CD4-positive, alpha-beta T cell treated with Interleukin-4 for 4 hours (primary cell): ENCODE data around the gene IPO11.
A peak's percentile ranks its signal among the peaks of the same experiment; 100 is the strongest.

ENCODE experiments used
- DNase-seq: peaks from one replicate; pipeline ENCODE4 v3.0.0-alpha.2; 2020

The IPO11 gene

DNA sequence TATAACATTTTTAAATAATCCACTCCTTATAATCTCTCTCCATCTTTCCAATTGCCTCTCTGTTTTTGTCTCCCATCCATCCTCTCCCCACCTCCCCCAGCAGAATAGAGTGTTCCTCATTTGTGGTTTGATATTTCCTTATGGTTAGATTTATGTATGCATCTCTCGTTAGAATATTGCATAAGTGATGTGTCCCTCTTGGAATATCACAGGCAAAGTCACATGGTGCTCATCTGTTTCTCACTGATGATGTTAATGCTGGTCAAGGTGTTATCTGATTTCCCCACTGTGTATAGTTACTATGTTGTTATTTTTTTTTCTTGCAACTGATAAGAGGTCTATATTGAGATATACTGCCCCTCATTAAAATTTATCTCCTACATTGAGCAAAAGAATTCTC is 162.9 kb downstream of the IPO11 start:
- no peak for DNase-seq

DNA sequence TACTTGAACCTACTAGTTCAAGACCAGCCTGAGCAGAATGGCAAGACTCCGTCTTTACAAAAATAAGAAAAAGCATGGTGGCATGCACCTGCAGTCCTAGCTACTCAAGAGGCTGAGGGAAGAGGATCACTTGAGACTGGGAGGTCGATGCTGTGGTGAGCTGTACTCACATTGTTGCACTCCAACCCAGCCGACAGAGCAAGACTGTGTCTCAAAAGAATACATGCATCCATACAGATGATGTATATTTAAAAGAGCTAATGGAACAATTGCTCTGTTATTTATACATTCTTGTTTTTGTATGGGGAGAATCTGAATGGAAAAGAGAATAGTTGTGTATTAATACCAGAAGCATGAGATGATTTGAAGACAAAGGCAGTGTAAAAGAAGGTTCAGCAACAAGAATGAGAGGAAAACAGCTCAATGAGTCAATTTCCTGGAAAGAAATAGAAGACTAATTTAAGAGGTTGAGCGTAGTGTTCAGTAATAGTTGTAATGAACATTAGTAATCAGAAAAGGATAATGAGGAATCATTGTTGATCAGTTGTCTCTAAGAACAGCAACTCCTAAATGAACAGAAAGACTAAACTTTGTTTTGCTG is 164.1 kb downstream of the IPO11 start:
- DNase-seq, result no peak

DNA sequence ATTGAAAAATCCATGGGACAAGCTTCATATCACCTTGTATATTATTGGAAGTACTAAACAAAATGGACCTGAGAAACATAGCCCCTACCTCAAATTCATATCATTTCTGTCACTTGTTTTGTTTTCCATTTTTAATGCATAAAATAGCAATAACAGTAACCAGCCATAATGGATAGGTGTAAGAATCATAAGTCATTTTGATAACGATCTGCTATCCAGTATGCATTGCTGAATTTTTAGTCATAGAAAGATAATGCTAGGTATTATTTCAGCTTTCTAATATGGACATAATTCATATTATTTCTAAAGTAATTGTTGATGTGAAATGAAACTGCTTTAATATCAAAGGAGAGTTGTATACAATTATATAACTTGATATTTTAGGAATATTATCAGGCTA is 164.9 kb downstream of the IPO11 start:
- DNase-seq, result no peak

DNA sequence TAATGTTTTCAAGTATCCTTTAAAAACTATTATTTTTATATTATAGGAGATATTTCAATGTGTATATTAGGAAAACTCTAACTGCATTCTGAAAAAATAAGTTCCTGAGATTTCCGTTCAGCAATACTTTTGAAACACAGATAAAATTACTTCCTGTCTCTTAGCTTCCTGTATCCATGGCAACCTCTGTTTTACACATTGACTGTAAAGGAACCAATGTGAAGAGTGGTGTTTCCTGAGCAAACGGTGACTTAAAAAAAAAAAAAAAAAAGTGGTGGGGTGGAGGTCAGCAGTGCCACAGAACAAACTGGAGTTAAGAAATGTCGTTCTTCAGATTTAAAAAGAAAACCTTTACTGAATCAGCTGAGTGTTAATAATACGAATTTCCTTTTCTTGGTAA is 166.0 kb downstream of the IPO11 start, which contains the start of gene LRRC70:
Gene LRRC70, plus strand, starts transcription at position 280 of the 400 bp plus-strand sequence. CDS start 620 bp downstream, outside the sequence.
- DNase-seq, result peak; percentile 90

DNA sequence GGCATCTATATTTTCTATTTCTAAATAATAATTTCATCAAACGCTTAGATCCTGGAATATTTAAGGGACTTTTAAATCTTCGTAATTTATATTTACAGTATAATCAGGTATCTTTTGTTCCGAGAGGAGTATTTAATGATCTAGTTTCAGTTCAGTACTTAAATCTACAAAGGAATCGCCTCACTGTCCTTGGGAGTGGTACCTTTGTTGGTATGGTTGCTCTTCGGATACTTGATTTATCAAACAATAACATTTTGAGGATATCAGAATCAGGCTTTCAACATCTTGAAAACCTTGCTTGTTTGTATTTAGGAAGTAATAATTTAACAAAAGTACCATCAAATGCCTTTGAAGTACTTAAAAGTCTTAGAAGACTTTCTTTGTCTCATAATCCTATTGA is 167.2 kb downstream of the IPO11 start:
- DNase-seq, result no peak

DNA sequence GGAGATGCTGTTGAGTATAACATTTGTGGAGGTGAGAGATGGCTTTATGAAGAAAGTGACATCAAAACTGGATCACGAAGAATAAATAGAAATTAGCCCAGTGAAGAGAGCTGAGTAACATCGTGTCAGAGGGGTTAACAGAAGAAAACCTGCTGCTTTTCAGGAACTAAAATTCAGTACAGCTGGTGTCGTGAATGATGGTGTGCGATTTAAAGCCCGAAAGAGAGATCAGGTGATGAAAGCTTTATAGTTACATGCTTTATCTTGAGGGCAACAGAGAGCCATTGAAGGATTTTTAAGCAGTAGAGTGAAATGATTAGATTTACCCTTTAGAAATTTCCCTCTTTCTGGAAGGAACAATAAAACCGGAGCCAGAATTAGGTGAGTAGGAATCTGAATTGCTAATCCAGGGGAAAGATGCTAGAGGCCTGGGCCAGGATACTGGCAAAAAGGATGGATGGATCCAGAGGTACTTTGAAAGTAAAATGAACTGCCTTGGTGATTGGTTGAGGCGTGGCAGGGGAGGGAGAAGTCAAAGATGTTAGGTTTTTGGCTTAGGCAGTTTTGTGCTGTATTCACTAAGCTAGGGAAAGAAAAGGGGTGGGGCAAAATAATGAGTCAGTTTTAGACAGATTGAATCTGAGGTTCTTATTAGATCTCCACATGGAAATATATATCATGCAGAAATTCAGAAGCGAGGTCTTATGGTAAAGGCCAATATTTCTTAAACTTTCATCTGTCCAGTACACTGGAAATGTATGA is 169.5 kb downstream of the IPO11 start:
- DNase-seq, result no peak

DNA sequence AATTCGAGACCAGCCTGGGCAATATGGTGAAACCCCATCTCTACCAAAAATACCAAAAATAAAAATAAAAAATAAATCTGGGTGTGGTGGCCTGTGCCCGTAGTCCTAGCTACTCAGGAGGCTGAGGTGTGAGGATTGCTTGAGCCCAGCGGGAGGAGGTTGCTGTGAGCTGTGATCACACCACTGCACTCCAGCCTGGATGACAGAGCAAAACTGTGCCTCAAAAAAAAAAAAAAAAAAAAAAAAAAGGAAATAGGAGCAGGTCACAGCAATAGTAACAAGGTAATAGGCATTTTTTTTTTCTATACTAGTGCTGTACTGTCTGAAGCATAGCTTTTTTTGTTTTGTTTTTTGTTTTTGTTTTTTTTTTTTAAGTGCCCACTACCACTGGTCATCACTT is 171.8 kb downstream of the IPO11 start:
- no peak for DNase-seq

DNA sequence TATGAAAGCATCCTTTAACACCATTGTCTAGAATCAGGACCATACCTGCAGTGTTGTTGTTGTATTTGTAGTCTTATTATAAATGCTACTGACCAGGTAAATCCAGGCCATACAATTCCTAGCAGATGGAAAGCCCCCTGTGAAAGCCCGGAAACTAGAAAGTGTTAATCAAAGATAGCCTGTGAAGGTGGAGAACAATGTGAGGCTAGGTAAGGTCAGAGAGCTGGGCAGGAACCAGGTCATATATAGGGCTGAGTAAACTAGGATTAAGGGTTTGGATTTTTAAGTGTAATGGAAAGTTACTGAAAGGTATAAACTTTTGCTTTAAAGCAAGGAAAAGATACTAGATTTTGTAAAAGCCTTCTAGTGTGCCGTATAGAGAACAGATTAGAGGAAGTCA is 172.7 kb downstream of the IPO11 start:
- no peak for DNase-seq

DNA sequence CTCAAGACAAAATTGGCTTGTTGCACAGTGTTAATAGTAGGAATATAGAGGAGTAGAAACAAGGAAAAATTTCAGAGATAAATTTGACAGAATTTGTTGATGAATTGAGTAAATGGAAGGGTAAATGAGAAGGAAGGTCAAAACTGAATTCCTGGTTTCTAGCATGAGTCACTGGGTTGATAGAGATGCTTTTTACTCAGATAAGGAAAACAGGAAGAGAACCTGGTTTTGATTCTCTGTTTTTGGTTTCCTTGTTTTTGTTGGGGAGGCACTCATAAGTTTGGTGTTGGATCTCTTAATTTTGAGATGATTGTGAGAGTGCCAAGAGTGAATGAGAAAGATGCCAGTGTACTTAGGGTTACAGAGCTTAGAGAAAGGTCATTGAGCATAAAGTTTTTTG is 173.2 kb downstream of the IPO11 start:
- DNase-seq, result no peak

DNA sequence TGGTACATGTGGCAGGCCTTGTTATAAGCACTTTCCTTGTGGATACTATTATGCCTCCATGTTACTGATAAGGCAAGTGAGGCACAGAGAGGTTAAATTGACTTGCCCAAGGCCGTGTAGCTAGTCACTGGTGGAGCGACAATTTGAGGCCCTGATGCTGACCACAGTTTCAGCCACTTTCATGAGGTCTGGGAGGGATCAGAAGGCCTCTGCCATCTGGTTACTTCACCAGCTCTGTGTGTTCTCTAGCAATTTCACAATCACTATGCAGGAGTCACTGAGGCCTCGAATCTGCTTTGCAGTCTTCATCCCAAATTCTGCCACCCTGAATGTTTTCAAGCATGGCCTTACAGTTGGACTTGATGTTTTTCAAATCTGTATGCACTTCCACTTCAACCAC is 175.2 kb downstream of the IPO11 start:
- DNase-seq, result no peak

DNA sequence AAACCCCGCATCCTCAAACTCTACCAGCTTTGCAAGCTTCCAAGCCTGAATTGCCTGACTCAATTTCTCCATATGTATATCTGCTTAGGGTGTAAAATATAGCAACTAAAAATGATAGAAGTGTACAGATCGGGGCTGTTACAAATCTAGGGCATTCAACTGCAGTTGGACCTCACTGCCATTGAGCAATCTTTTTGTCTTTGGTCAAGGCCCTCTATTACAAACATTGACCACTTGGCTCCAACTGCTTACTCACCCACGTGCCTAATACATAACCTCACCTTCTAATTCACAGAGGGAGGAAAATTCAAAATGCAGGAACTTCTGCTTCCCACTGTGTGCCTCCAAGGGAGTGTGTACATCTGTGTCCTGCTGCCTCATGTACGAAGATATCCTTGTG is 176.1 kb downstream of the IPO11 start:
- no peak for DNase-seq

DNA sequence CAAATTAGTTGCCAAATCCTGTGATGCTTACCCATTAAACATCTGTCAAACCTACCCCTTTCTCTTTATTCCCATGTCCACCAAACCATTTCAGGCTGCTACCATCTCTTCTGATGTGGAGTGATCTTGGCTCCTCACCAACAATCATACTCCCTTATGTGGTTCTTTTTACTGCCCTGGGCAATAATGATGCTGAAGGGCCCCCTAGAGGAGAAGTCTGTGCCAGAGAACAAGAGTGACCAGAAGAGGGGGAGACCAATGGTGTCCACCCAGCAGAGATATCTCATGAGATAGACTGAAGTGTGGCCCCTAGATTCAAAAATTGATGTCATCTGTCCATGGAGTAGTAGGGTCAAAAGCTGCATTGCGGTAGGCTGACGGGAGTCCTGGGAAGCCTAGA is 176.9 kb downstream of the IPO11 start:
- DNase-seq, result no peak

DNA sequence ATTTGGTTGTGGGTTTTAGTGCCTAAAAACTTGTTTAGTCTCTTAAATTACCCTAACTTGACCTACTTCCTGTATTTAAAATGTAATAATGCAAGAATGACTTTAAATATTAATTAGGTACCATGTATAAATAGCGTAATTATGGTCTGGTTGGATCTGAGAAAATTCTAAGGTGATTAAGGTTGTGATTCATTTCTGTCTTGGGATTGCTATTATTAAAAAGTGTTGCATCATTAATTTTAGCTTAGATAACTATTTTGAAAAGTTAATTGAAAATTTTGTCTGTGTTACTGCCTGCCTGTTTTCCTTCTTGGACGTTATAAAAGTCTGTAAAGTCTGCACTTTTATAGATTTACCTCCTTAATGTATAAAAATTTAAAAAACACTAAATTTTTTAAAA is 177.8 kb downstream of the IPO11 start:
- DNase-seq, result no peak

DNA sequence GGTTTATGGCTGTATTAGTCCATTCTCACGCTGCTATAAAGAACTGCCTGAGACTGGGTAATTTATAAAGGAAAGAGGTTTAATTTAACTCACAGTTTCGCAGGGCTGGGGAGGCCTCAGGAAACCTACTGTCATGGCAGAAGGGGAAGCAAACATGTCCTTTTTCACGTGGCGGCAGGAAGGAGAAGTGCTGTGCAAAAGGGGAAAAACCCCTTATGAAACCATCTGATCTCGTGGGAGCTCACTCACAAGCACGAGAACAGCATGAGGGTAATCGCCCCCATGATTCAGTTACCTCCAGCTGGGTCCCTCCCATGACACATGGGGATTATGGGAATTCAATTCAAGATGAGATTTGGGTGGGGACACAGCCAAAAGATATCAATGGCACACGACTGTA is 180.0 kb downstream of the IPO11 start:
- no peak for DNase-seq

DNA sequence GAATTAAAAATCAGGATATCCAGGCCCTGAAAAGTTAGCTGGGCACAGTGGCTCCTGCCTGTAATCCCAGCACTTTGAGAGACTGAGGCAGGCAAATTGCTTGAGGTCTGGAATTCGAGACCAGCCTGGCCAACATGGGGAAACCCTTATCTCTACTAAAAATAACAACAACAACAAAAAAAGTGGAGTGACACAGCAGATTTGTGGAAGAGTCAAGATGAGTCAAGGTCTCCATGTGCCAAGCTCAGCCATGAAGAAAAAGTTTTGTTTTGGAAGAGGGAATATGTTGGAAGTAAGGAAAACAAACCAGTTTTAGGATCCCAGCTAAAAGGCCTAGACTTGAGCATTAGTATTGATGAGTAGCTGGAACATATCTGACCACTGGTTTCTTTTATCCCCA is 180.8 kb downstream of the IPO11 start:
- no peak for DNase-seq

DNA sequence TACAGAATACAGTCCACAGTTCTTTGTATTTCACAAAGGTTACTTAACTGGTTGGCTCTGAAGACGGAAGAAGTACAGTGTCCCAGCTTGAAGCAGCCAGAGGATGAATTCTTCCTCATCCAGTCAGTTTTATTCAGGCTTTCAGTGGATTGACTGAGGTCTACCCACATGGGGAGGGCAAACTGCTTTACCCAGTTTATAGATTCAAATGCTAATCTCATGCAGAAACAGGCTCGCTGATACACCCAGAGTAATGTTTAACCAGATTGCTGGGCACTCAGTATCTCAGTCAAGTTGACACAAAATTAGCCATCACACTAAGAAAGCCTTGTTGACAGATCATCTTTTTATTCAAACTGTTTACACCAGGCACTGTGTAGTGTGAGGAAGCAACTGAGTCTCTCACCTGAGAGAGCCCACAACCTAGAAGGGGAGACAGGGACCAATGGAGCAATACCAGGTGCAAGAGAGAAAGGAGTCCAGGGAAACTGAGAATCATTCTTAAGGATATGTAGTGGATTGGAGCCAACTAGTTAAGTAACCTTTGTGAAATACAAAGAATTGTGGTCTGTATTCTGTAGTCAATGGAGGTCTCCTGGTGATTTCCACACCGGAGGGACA is 181.9 kb downstream of the IPO11 start:
- DNase-seq, result no peak

DNA sequence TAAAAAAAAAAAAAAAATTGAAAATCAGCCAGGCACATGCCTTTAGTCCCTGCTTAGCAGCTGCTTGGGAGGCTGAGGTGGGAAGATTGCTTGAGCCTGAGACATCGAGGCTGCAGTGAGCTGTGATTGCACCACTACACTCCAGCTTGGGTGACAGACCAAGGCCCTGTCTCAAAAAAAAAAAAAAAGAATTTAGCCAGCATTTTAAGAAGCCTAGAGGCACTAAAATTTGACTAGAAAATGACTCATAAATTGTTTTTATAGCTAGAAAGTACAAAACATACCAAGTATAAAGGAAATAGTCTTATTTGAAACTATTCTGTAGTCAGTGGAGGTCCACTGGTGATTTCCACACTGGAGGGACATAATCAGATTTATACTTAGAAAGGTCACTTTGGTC is 183.5 kb downstream of the IPO11 start:
- DNase-seq, result no peak

DNA sequence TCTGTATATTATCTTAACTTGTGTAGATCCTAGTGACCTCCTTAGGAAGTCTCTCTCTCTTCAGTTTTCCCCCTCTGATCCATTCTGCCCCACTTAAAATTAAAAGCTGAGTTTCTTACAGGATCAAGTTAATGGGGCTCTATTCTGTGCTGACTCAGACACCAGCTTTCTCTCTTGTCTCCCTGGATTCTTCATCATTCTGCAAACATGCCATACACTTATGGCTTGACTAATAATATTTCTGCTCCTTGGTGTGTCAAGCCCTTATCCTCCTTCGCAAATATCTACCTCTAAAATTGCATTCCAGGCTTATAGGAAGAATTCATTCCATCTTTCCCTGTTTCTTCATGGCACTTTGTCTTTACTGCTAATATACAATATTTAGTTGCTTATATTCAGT is 184.1 kb downstream of the IPO11 start:
- DNase-seq, result no peak

DNA sequence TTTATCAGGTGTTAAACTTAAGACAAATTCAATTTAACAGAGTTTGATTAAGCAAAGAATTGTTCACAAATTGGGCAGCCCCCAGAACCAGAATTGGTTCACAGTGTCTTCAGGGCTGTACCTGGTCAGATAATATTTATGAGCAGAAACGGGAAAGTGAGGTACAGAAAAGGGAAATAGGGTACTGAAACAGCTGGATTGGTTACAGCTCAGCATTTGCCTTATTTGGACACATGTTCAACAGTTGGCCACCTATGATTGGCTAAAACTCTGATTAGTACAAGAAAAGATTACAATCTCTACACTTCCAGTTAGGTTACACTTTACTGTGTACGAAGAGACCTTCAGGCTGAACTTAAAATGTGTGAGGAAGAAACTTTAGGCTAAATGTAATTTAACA is 184.8 kb downstream of the IPO11 start:
- no peak for DNase-seq

DNA sequence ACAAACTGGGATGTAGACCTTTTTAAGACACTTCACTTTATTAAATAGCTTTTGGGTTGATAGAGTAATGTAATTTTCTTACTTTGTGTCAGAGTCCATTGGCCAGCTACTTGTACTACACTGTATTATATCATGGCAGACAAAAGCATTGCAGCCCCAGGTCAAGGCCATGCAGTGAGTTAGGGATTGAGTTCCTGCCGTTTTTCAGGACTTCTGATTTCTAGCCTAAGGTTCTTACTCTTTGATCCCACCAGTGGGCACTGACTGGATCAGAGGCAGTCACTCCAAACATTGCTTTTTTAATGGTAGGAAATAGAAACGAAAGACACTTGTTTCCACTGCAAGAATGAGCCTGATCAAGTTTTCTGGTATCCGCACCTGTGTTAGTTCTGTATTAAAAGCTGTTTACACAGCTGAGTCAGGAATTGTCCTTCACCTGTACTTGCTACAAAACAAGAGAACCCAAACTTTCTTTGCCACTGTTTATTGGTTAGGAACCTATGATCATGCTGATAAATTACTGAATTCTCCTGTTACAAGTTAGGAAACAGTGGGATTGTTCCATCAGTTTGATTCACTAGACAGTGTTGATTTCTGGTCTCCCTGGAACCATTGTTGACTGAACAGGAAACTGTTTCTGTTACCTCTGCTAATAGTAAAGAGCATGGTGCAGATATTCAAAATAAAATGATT is 188.1 kb downstream of the IPO11 start:
- DNase-seq, result no peak

DNA sequence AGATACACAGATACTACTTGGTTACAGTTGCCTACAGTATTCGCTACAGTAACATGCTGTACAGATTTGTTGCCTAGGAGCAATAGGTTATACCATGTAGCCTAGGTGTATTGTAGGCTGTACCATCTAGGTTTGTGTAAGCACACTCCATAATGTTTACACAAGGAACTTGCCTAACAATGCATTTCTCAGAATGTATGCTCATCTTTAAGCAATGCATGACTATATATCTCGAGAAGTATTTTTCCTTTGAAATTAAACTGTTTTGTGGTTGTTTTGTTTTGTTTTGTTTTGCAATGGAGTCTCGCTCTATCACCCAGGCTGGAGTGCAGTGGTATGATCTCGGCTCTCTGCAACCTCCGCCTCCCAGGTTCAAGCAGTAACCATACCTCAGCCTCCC is 191.4 kb downstream of the IPO11 start:
- DNase-seq, result no peak

DNA sequence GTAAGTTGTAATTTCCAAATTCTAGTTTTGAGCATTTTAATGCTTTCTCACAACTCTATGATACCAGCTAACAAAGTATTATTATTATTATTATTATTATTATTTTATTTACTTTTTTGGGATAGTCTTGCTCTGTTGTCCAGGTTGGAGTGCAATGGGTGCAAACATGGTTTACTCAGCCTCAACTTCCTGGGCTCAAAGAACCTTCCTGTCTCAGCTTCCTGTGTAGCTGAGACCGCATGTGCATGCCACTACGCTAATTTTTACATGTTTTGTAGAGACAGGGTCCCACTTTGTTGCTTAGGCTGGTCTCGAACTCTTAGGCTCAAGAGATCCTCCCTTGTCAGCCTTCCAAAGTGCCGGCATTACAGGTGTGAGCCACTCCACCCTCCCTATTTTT is 193.1 kb downstream of the IPO11 start:
- no peak for DNase-seq

DNA sequence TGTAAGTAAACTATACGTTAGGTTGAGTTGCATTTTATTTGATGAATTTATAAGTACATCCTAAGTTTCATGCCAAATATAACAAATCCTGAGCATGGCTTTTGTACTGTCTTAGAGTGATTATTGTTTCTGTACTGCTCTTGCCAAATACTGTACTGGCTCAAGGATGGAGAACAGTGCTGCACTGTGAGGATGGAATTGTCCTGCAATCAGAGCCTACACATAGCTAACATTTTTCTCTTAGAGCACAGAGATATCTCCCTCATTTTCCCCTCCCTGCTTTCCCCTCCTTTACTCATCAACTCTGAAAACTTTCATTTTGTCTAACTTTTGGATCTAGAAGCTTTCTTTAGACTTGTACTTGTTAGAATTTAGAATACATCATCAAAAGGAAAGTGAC is 194.3 kb downstream of the IPO11 start:
- no peak for DNase-seq

DNA sequence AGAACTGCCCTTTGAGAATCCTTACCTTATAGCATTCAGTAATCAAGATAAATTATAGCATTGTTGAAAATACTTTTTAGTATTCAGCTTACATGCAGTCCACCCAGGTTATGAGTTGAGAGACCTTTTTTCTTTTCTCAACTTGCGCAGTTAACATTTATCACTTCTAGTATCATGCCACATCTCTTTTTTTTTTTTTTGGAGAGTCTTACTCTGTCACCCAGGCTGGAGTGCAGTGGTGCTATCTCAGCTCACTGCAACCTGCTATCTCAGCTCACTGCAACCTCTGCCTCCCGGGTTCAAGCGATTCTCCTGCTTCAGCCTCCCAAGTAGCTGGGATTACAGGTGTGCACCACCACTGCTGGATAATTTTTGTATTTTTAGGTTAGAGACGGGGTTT is 195.1 kb downstream of the IPO11 start:
- no peak for DNase-seq
